WTC11 (cell line): Measurements from ENCODE around the gene CEMIP.

Experiments
- IRF2 ChIP-seq: sonication (generic); formaldehyde crosslinking; IDR thresholded peaks from 2 replicates; pipeline ENCODE4 v1.8.0; 2022; ENCODE audit warnings: low read depth, missing genetic modification reagents, borderline replicate concordance
- JUN ChIP-seq: sonication (generic); formaldehyde crosslinking; IDR thresholded peaks from 2 replicates; pipeline ENCODE4 v1.8.0; 2023; ENCODE audit warnings: mild to moderate bottlenecking, missing genetic modification reagents
- NR3C1 ChIP-seq: sonication (generic); formaldehyde crosslinking; conservative IDR thresholded peaks from 2 replicates; pipeline ENCODE4 v1.8.1; 2023; ENCODE audit warnings: low read depth, mild to moderate bottlenecking, missing genetic modification reagents
- ZNF121 ChIP-seq: sonication (generic); formaldehyde crosslinking; IDR thresholded peaks from 2 replicates; pipeline ENCODE4 v1.8.0; 2023; ENCODE audit warnings: missing genetic modification reagents
- TF ChIP-seq, protein P1 (sequence below): sonication (generic); formaldehyde crosslinking; IDR thresholded peaks from 2 replicates; pipeline ENCODE4 v1.8.0; 2022; ENCODE audit warnings: mild to moderate bottlenecking, missing genetic modification reagents
- TF ChIP-seq, protein P2 (sequence below): fragments of 200-600 bp; IDR thresholded peaks from 2 replicates; pipeline ENCODE4 v1.8.0; 2022; ENCODE audit warnings: antibody characterized with exemption

DNA sequence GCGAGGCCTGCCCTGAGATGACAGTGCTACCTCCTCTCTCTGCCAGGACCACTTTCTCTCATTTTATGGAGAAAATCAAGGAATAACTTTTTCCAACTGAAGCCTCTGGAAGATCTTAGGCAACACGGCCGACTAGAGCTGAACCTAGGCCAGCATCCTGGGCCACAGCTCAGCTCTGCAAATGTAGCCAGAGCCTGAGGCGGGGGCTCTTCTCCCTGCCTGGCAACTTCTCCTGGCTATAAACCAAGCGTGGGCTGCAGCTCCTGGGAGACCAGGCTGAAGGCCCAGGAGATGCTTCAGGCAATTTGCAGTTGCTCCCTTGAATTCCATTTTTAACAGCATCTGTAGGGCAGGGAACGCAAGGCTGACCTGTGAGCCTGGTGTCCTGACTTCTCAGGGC lies 74.9 kb downstream of the CEMIP start:
- no peak for TF ChIP-seq ZNF121 (CRISPR knock-in tag)
- TF ChIP-seq JUN (CRISPR knock-in tag), result no peak
- TF ChIP-seq, protein P1, sequence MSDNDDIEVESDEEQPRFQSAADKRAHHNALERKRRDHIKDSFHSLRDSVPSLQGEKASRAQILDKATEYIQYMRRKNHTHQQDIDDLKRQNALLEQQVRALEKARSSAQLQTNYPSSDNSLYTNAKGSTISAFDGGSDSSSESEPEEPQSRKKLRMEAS (CRISPR knock-in tag), result no peak
- TF ChIP-seq NR3C1 (CRISPR knock-in tag), result no peak
- TF ChIP-seq IRF2 (CRISPR knock-in tag), result no peak
- TF ChIP-seq, protein P2, sequence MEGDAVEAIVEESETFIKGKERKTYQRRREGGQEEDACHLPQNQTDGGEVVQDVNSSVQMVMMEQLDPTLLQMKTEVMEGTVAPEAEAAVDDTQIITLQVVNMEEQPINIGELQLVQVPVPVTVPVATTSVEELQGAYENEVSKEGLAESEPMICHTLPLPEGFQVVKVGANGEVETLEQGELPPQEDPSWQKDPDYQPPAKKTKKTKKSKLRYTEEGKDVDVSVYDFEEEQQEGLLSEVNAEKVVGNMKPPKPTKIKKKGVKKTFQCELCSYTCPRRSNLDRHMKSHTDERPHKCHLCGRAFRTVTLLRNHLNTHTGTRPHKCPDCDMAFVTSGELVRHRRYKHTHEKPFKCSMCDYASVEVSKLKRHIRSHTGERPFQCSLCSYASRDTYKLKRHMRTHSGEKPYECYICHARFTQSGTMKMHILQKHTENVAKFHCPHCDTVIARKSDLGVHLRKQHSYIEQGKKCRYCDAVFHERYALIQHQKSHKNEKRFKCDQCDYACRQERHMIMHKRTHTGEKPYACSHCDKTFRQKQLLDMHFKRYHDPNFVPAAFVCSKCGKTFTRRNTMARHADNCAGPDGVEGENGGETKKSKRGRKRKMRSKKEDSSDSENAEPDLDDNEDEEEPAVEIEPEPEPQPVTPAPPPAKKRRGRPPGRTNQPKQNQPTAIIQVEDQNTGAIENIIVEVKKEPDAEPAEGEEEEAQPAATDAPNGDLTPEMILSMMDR, result no peak
